SHP77 treated with DMSO at 0.1 percent for 48 hours (cell line): ENCODE data around the gene ABHD17B.
"Not testable (repeated sequence)": the region's sequence is repeated elsewhere in the genome, so short reads cannot be mapped to it uniquely, and the experiment has no call there.

Experiments used
- DNase-seq: peaks from one replicate; lab custom pipeline; 2025; lab: John Stamatoyannopoulos, UW

The ABHD17B gene

GRCh38 chr9:71911061-71911907 lies at the start of gene ABHD17B, which contains the start of gene C9orf85:
ABHD17B (minus strand) TSS chr9:71911193; CDS start chr9:71875080, 36,113 bp downstream.
C9orf85 (plus strand) TSS chr9:71911639; CDS start chr9:71911735, 96 bp downstream.
- peak; percentile 89 for DNase-seq

- no peak for DNase-seq
Observed at GRCh38 chr9:71955300-71955915, 44.4 kb upstream of the ABHD17B start.

- not testable (repeated sequence) for DNase-seq
Observed at GRCh38 chr9:71954652-71955051, 43.7 kb upstream of the ABHD17B start.

- no peak for DNase-seq
Observed at GRCh38 chr9:71944754-71945375, 33.9 kb upstream of the ABHD17B start.

GRCh38 chr9:71941998-71942567 lies 31.1 kb upstream of the ABHD17B start:
- DNase-seq: no peak

- no peak for DNase-seq
Observed at GRCh38 chr9:71941060-71941568, 30.1 kb upstream of the ABHD17B start.

GRCh38 chr9:71937898-71938297 lies 26.9 kb upstream of the ABHD17B start:
- DNase-seq: no peak

- DNase-seq: no peak
Observed at GRCh38 chr9:71937070-71937625, 26.2 kb upstream of the ABHD17B start.

- DNase-seq: no peak
Observed at GRCh38 chr9:71936066-71936465, 25.1 kb upstream of the ABHD17B start.

GRCh38 chr9:71931166-71931565 lies 20.2 kb upstream of the ABHD17B start:
- no peak for DNase-seq

- DNase-seq: no peak
Observed at GRCh38 chr9:71929791-71930440, 18.9 kb upstream of the ABHD17B start.

- DNase-seq: no peak
Observed at GRCh38 chr9:71929223-71929622, 18.2 kb upstream of the ABHD17B start.

GRCh38 chr9:71928806-71929205 lies 17.8 kb upstream of the ABHD17B start:
- DNase-seq: no peak

GRCh38 chr9:71928376-71928775 lies 17.4 kb upstream of the ABHD17B start:
- no peak for DNase-seq

- no peak for DNase-seq
Observed at GRCh38 chr9:71925834-71926233, 14.8 kb upstream of the ABHD17B start.

- no peak for DNase-seq
Observed at GRCh38 chr9:71924576-71924975, 13.6 kb upstream of the ABHD17B start.

GRCh38 chr9:71921190-71921814 lies 10.3 kb upstream of the ABHD17B start:
- no peak for DNase-seq

- DNase-seq: no peak
Observed at GRCh38 chr9:71920456-71921189, 9.6 kb upstream of the ABHD17B start.

- no peak for DNase-seq
Observed at GRCh38 chr9:71918419-71918818, 7.4 kb upstream of the ABHD17B start.

- DNase-seq: no peak
Observed at GRCh38 chr9:71916834-71917534, 6.0 kb upstream of the ABHD17B start.
